GM18873 (cell line): ENCODE data around the gene ATP6V1B1.

ENCODE experiments used
- ATAC-seq: cut with Tn5 transposase; IDR thresholded peaks from one replicate; pipeline ENCODE4 v1.9.1; 2021; ENCODE audit warnings: mild to moderate bottlenecking, moderate library complexity, moderate number of reproducible peaks; ENCODE audit not compliant: unreplicated experiment, low FRiP score

Gene ATP6V1B1

GRCh38 chr2:70923378-70924015, 12.2 kb upstream of the ATP6V1B1 start:
- ATAC-seq = no peak

- ATAC-seq = no peak
These were observed 9.7 kb upstream of the ATP6V1B1 start for GRCh38 chr2:70926042-70926441.

GRCh38 chr2:70927138-70927537, 8.6 kb upstream of the ATP6V1B1 start:
- ATAC-seq = no peak

DNA sequence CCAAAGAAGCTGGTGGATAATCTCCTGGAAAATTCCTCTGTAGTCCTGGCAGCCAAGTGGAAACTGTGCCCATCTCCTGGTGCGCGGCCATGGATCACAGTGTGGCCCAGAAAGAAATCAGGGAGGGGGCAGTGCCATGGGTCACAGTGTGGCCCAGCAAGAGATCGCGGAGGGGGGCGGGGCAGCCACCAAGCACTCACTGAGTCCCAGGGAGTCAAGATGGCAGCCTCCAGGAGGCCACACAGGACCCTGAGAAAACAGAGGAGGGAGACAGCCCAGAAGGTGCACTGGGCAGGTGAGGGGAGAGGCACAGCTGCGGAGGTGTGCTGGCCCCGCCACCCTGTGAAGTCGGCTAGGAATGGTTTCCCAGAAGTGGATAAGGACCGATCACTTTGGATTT, 8.1 kb upstream of the ATP6V1B1 start:
- no peak for ATAC-seq

DNA sequence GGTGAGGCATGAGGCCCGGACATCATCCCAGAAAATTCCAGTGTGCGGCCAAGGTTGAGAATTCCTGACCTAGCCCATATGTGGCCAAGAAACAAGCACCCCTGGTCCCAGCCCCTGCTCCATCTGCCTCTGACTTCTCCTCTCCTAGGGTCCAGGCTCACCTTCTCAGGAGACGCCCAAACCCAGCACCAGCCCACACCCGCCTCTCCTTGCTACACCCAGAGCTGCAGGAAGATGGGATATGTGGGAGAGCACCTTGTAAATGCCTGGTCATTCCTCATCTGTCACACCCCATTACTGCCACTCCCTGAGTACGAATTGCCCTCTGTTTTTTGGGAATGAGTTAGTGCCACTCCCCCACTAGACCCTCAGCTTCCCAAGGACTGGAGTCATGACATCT, 7.3 kb upstream of the ATP6V1B1 start:
- ATAC-seq = no peak

DNA sequence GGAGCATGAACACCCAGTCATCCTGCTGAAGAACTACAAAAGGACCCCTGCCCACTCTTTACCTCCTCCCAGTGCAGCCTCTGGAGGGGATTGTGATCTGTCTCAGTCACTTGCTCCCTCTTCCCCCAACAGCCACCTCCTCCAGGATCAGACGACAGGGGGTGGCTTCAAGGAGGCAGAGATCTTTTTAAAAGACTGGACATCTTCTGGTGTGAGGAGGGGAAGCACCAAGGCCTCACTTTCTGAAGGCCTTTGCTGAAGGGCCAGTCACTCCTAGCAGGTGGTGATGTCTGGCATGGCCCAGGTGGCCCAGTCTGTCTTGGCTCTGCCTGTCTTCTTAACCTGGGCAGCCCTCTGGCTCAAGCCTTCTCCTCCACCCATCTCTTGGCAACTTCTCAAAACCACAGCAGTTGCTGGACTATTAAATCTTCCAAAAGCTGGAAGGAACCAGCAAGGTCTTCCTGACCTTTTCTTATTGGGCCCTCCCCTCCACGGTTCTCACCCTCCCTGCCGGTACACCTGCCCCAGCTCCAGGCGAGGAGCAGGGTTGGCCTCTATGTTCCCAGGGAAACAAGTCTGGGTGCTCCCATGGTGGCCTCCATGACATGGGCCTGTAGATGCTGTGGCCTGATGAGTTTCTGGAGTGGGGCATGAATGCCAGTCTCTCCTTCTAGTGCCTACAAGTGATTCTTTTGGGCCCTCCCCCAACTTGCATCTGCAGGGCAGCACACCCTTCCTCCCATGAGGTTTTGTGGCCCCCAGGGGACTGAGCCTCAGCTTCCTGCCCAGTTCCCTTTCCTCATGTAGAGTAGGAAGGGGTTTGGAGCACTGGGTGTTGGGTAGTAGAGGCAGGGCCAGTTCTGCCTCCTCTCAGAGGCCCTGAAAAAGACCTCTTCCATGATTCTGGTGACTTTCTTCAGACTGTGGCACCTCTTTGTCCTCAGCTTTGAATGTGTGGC, 5.0 kb upstream of the ATP6V1B1 start:
- ATAC-seq = no peak

- ATAC-seq = no peak
These were observed 4.2 kb upstream of the ATP6V1B1 start for GRCh38 chr2:70931376-70932000.

- ATAC-seq = no peak
These were observed 3.0 kb upstream of the ATP6V1B1 start for GRCh38 chr2:70932631-70933230.

DNA sequence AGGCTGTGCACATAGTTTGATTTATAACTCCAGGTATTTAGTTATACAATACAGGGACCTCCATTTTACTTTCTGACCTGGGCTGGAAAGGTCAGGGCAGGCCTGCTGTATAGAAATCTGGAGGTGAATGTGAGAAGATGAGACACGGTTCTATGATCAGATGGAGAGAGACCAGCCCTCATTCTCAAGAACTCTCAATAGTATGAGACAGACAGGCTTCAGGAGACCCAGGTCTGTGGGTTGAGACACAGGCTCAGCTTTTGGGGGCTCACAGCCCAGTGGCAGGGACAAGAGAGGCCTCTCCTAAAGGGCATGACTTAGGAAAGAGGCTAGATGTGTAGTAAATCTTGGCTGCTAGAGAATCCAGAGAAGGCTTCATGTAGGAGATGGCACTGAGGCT, 719 bp upstream of the ATP6V1B1 start:
- no peak for ATAC-seq

GRCh38 chr2:70936165-70936978, 672 bp downstream of the ATP6V1B1 start:
- no peak for ATAC-seq

GRCh38 chr2:70936979-70937811, 1.5 kb downstream of the ATP6V1B1 start:
- no peak for ATAC-seq

- ATAC-seq = no peak
These were observed 2.3 kb downstream of the ATP6V1B1 start for GRCh38 chr2:70937866-70938585.

GRCh38 chr2:70938586-70938950, 2.9 kb downstream of the ATP6V1B1 start:
- no peak for ATAC-seq

- ATAC-seq = no peak
These were observed 3.5 kb downstream of the ATP6V1B1 start for GRCh38 chr2:70939001-70939838.

DNA sequence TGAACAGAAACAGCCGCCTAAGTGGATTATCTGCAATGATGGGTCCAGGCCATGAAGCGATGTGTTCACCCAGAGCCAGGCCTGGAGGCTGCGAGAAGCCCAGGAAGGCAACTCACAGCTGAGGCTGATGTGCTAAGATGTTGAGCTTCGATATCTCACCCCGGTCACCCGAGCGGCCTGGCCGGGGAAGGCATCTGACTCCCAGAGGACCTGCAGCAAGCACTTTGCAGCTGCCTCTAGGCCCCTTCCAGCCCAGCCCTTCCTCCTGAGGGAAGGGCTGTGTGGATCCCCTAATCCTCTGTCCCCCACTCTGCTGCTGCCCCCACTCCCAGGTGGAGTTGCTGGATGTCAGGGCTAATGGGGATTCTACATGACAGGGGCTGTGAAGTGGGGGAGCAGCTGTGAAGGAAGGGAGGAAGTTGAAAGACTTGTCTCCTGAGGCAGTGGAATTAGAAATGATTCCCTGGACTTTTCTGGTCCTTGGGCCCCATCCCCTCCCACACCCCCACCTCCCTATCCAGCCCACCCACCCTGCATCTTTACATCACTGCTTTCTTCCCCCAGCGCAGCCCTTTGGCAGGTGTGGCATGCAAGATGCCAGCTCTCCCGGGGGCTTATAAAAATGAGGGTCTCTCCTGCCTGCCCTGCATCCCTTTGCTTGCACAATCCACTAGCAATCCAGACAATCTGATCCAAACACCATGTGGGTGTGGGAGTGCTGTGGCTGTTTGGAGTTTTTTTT, 4.3 kb downstream of the ATP6V1B1 start:
- ATAC-seq = no peak

DNA sequence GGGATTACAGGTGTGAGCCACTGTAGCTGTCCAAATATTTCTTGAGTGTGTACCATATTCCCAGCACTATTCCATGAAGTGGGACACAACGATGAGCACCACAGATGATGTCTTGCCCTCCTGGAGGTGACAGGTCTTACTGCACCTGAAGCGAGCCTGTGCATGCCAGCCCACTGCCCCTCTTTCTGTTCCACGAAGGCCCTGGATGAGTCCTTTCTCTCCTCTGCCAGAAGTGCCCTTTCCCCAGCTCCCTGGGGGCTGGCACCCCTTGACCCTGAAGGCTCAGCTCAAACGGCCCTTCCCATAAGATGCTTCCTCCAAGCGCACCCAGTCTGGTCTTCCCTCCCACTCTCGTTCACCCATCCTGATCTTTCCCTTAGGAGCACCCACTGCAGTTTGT, 5.5 kb downstream of the ATP6V1B1 start:
- no peak for ATAC-seq

- ATAC-seq = no peak
These were observed 6.0 kb downstream of the ATP6V1B1 start for GRCh38 chr2:70941701-70942100.
